HCT116 (cell line): ENCODE data around the gene GFY. TPM values are rescaled to one million over a fixed set of nuclear protein-coding genes. Genes with fewer than 3 reads are reported as not detected.

ENCODE experiments used
- ATAC-seq: fragments of 200-7000 bp; cut with Tn5 transposase; 2 replicates; pipeline ENCODE4 v1.9.1; 2020; ENCODE audit warnings: mild to moderate bottlenecking, moderate library complexity
- BruUV-seq: library from RNA; stranded (reverse); fragments of 400-500 nt; replicated peaks from 2 replicates; lab custom pipeline; 2021; lab: Mats Ljungman, UMichigan
- CTCF ChIA-PET: fragments of 300-600 bp; sonication (Branson Sonifier 250); formaldehyde crosslinking; loops from one replicate; lab custom pipeline; 2021; ENCODE audit warnings: antibody characterized with exemption; lab: Charles Lee
- POLR2A ChIA-PET: fragments of 300-600, 350-600 bp; sonication (Branson Sonifier 250); formaldehyde crosslinking; loops from one replicate; lab custom pipeline; 2021; ENCODE audit warnings: antibody characterized with exemption; lab: Charles Lee
- RAD21 ChIA-PET, 2 experiments: fragments of 300-600 bp; sonication (Branson Sonifier 250); formaldehyde crosslinking; loops; one replicate each; lab custom pipeline; 2023; ENCODE audit warnings: low total read pairs in 2 of 2; ENCODE audit not compliant: uncharacterized antibody in 2 of 2, unreplicated experiment in 2 of 2, low non-redundant PET in 1 of 2; lab: Charles Lee
- DNase-seq: peaks from one replicate; pipeline ENCODE4 v3.0.0-alpha.2; 2010; ENCODE audit warnings: low read depth, low spot score
- H2AFZ ChIP-seq: fragments of 200-600 bp; shearing (Covaris generic), sonication (generic); 2 replicates; pipeline ENCODE4 v1.6.1; 2017; ENCODE audit warnings: low read depth, mixed run types, mixed read lengths, antibody characterized with exemption, low read length; ENCODE audit not compliant: poor library complexity, severe bottlenecking
- H3K27ac ChIP-seq: 2 replicates; pipeline ENCODE4 v1.5.1; 2012; ENCODE audit warnings: low read depth, low read length
- H3K27me3 ChIP-seq: fragments of 200-600 bp; sonication (generic); 2 replicates; pipeline ENCODE4 v1.6.1; 2016; ENCODE audit warnings: mixed run types, low read length, mixed read lengths; ENCODE audit not compliant: insufficient read depth
- H3K36me3 ChIP-seq, 2 experiments: fragments of 200-500 bp in 1 of 2; fragments of 200-600 bp in 1 of 2; sonication (Bioruptor generic) in 1 of 2; sonication (generic) in 1 of 2; 2 replicates each; pipeline versions ENCODE4 v1.5.1 to v1.6.1; 2014 to 2016; ENCODE audit warnings: low read length in 2 of 2, inconsistent platforms in 1 of 2, mixed read lengths in 1 of 2, mixed run types in 1 of 2; ENCODE audit not compliant: insufficient read depth in 2 of 2, control insufficient read depth in 1 of 2
- H3K4me1 ChIP-seq, 2 experiments: fragments of 200-600 bp in 1 of 2; sonication (generic) in 1 of 2; 2 replicates each; pipeline versions ENCODE4 v1.5.1 to v1.6.1; 2012 to 2017; ENCODE audit warnings: low read length in 2 of 2, inconsistent platforms in 1 of 2, mild to moderate bottlenecking in 1 of 2, mixed read lengths in 1 of 2, mixed run types in 1 of 2, moderate library complexity in 1 of 2; ENCODE audit not compliant: insufficient read depth in 2 of 2, control insufficient read depth in 1 of 2
- H3K4me2 ChIP-seq: fragments of 200-600 bp; sonication (generic); 2 replicates; pipeline ENCODE4 v1.6.1; 2017; ENCODE audit warnings: mixed run types, low read length, mixed read lengths
- H3K4me3 ChIP-seq, 2 experiments: fragments of 200-600 bp in 1 of 2; sonication (generic) in 1 of 2; replicated peaks in 1 of 2; 2 replicates each; pipeline ENCODE4 v1.5.1; 2011 to 2016; ENCODE audit warnings: low read length in 2 of 2, control low read depth in 1 of 2, low read depth in 1 of 2, mild to moderate bottlenecking in 1 of 2, mixed read lengths in 1 of 2, mixed run types in 1 of 2
- H3K79me2 ChIP-seq: fragments of 200-600 bp; sonication (generic); 2 replicates; pipeline ENCODE4 v1.6.1; 2017; ENCODE audit warnings: mild to moderate bottlenecking, mixed run types, low read length, moderate library complexity, mixed read lengths; ENCODE audit not compliant: insufficient read depth
- H3K9ac ChIP-seq: fragments of 200-600 bp; sonication (generic); 2 replicates; pipeline ENCODE4 v1.6.1; 2016; ENCODE audit warnings: low read length, mixed read lengths
- H3K9me2 ChIP-seq: fragments of 200-600 bp; sonication (generic), shearing (Covaris generic); 2 replicates; pipeline ENCODE4 v1.6.1; 2017; ENCODE audit warnings: mixed run types, mild to moderate bottlenecking, moderate library complexity; ENCODE audit not compliant: insufficient read depth
- H3K9me3 ChIP-seq, 2 experiments: fragments of 200-500 bp in 1 of 2; fragments of 200-600 bp in 1 of 2; sonication (Bioruptor generic) in 1 of 2; sonication (generic) in 1 of 2; 2 replicates each; pipeline ENCODE4 v1.6.1; 2014 to 2017; ENCODE audit warnings: low read length in 2 of 2, mixed read lengths in 2 of 2, inconsistent platforms in 1 of 2, low read depth in 1 of 2, mild to moderate bottlenecking in 1 of 2, mixed run types in 1 of 2, moderate library complexity in 1 of 2; ENCODE audit not compliant: control insufficient read depth in 1 of 2, insufficient read depth in 1 of 2
- H4K20me1 ChIP-seq: fragments of 200-600 bp; sonication (generic), shearing (Covaris generic); 2 replicates; pipeline ENCODE4 v1.6.1; 2017; ENCODE audit warnings: mixed run types, mild to moderate bottlenecking, moderate library complexity; ENCODE audit not compliant: insufficient read depth
- ATF3 ChIP-seq: IDR thresholded peaks from 2 replicates; pipeline ENCODE4 v1.6.1; 2012
- CEBPB ChIP-seq: IDR thresholded peaks from 2 replicates; pipeline ENCODE4 v1.6.1; 2012; ENCODE audit warnings: low read depth
- CTCF ChIP-seq, 3 experiments: fragments of 200-600 bp in 1 of 3; sonication (generic) in 1 of 3; IDR thresholded peaks in 2 of 3; conservative IDR thresholded peaks in 1 of 3; 2 replicates each; pipeline ENCODE4 v1.5.1; 2012 to 2017; ENCODE audit warnings: low read depth in 2 of 3, low read length in 2 of 3, antibody characterized with exemption in 1 of 3, borderline replicate concordance in 1 of 3, control low read depth in 1 of 3, mild to moderate bottlenecking in 1 of 3, mixed read lengths in 1 of 3, mixed run types in 1 of 3, moderate library complexity in 1 of 3; ENCODE audit not compliant: insufficient read depth in 1 of 3
- EGR1 ChIP-seq: IDR thresholded peaks from 2 replicates; pipeline ENCODE4 v1.6.1; 2012; ENCODE audit warnings: low read depth
- ELF1 ChIP-seq: IDR thresholded peaks from 2 replicates; pipeline ENCODE4 v1.6.1; 2012; ENCODE audit warnings: low read depth, borderline replicate concordance
- FOSL1 ChIP-seq: IDR thresholded peaks from 2 replicates; pipeline ENCODE4 v1.6.1; 2012; ENCODE audit warnings: low read depth
- JUND ChIP-seq: IDR thresholded peaks from 2 replicates; pipeline ENCODE4 v1.6.1; 2012
- MAX ChIP-seq: IDR thresholded peaks from 2 replicates; pipeline ENCODE4 v1.6.1; 2012
- POLR2A ChIP-seq: IDR thresholded peaks from 2 replicates; pipeline ENCODE4 v1.7.0; 2011; ENCODE audit warnings: borderline replicate concordance; ENCODE audit not compliant: insufficient read depth, insufficient read length; ENCODE audit errors: extremely low read depth
- POLR2AphosphoS5 ChIP-seq: IDR thresholded peaks from 2 replicates; pipeline ENCODE4 v1.6.1; 2011; ENCODE audit warnings: mild to moderate bottlenecking, low read depth, low read length, moderate library complexity
- REST ChIP-seq: IDR thresholded peaks from 2 replicates; pipeline ENCODE4 v1.6.1; 2012; ENCODE audit warnings: low read depth
- SIN3A ChIP-seq: IDR thresholded peaks from 2 replicates; pipeline ENCODE4 v1.6.1; 2012; ENCODE audit warnings: low read depth
- SP1 ChIP-seq: IDR thresholded peaks from 2 replicates; pipeline ENCODE4 v1.6.1; 2012; ENCODE audit warnings: low read depth
- SRF ChIP-seq: IDR thresholded peaks from 2 replicates; pipeline ENCODE4 v1.6.1; 2012; ENCODE audit warnings: low read depth
- YY1 ChIP-seq: IDR thresholded peaks from 2 replicates; pipeline ENCODE4 v1.6.1; 2011; ENCODE audit warnings: low read length, low read depth, moderate library complexity, mild to moderate bottlenecking; ENCODE audit not compliant: insufficient replicate concordance; ENCODE audit errors: extremely low read depth
- ZBTB33 ChIP-seq: IDR thresholded peaks from 2 replicates; pipeline ENCODE4 v1.6.1; 2011; ENCODE audit warnings: mild to moderate bottlenecking, low read length, moderate library complexity; ENCODE audit not compliant: insufficient replicate concordance; ENCODE audit errors: extremely low read depth
- ZFX ChIP-seq: fragments of 450-650 bp; IDR thresholded peaks from 2 replicates; pipeline ENCODE4 v1.6.1; 2017
- ZNF274 ChIP-seq: fragments of 200-500 bp; sonication (Bioruptor generic); IDR thresholded peaks from 2 replicates; pipeline ENCODE4 v1.6.1; 2014; ENCODE audit warnings: mild to moderate bottlenecking, low read depth, low read length, inconsistent platforms
- intact Hi-C: fragments of 100-400 bp; cut with micrococcal nuclease; formaldehyde crosslinking; loops from 2 replicates; pipeline ENCODE4 v1.10.0; 2022
- total RNA-seq: library from RNA; stranded (reverse); gene quantifications from one replicate; pipeline ENCODE4 v1.2.1, GENCODE V29; 2021; ENCODE audit not compliant: unreplicated experiment

Gene GFY
- total RNA-seq, 1 experiment from 2014 or later = 2.6 TPM

GRCh38 chr19:49393881-49394280 is 31.3 kb upstream of the GFY start:
- CTCF ChIA-PET = interaction anchor here (1.0 kb wide), 1 partner anchor 49 kb away, joined by 4 read pairs; no protein-coding TSS in a partner anchor
- no peak overlapping the region for H3K4me3 ChIP-seq
- H3K4me2 ChIP-seq = no peak overlapping the region
- H3K27me3 ChIP-seq = no peaks in the 10 kb centered on the region
- H4K20me1 ChIP-seq = no peaks in the 10 kb centered on the region
- H3K9me3 ChIP-seq = no peaks in the 10 kb centered on the region
- no peaks in the 10 kb centered on the region for H3K9me2 ChIP-seq
- no peak for TF ChIP-seq ZFX
- no peak for TF ChIP-seq MAX
- no peak for TF ChIP-seq ELF1
- TF ChIP-seq CEBPB = no peak
- no peak for TF ChIP-seq YY1
- no peak for TF ChIP-seq ATF3
- TF ChIP-seq FOSL1 = no peak
- no peak for TF ChIP-seq POLR2AphosphoS5
- TF ChIP-seq ZBTB33 = no peak
- no peak for TF ChIP-seq SRF
- no peak for TF ChIP-seq JUND
- TF ChIP-seq POLR2A = no peak
- TF ChIP-seq SP1 = no peak
- TF ChIP-seq CTCF (IDR thresholded peaks at IDR 0.05 in 2 of 3, conservative IDR thresholded peaks at IDR 0.05 in 1 of 3; ENCODE audit: borderline replicate concordance in 1 of 3, insufficient read depth in 1 of 3, low read depth in 2 of 3, low read length in 2 of 3) = no peak
- TF ChIP-seq REST = no peak
- TF ChIP-seq SIN3A = no peak
- TF ChIP-seq EGR1 = no peak
- no peak for TF ChIP-seq ZNF274
- ATAC-seq (no peak), DNase-seq (no peak)
- BruUV-seq = no TSS peak
- POLR2A ChIA-PET = no interaction called here
- H3K79me2 ChIP-seq = no peaks in the 10 kb centered on the region
- no peak overlapping the region for H3K27ac ChIP-seq
- no peak overlapping the region for H2AFZ ChIP-seq
- no peak overlapping the region for H3K9ac ChIP-seq
- peaks cover 3 to 10% of the 10 kb centered on the region in 2 experiments; a peak in 3 of 4 replicates for H3K4me1 ChIP-seq
- intact Hi-C loops = no loop called here
- RAD21 ChIA-PET = no interaction called here
- H3K36me3 ChIP-seq = no peaks in the 10 kb centered on the region
